EH (cell line): Measurements from ENCODE around the gene CYP4F12.
"Not testable (repeated sequence)": the region's sequence is repeated elsewhere in the genome, so short reads cannot be mapped to it uniquely, and the experiment has no call there.

ENCODE experiments used
- DNase-seq: peaks from one replicate; pipeline ENCODE4 v3.0.0-alpha.2; 2015; ENCODE audit warnings: low read depth

Gene CYP4F12

GRCh38 chr19:15650123-15650522, 22.8 kb upstream of the CYP4F12 start:
- not testable (repeated sequence) for DNase-seq

DNA sequence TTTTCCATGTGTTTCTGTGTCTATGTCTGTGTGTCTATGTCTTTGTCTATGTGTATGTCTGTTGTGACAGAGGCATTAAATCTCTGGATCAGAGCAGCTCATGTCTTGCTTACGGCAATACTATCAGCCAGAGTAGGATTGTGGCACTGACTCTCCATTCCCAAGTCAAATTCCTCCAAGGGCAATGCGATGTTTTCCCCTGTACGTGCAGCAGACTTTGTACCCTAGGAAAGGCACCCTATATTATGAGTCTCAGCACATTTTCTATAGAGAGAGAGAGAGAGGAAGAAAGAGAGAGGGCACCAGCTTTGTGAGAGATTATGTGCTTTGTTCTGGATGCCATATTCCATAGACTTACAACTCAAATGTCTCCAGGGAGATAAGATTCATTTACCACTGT, 21.1 kb upstream of the CYP4F12 start:
- no peak for DNase-seq

- no peak for DNase-seq
Observed at GRCh38 chr19:15652559-15653278, 20.2 kb upstream of the CYP4F12 start.

DNA sequence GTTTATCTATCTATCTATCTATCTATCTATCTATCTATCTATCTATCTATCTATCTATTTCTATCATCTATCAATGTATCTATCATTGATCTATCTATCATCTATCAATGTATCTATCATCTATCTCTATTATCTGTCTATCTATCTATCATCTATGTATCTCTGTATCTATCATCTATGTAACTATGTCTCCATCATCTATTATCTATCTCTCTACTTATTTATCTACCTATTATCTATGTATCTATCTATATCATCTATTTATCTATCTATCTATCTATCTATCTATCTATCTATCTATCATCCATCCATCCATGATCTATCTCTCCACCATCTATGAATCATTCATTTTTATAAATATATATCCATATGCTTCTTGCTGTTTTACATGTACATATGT, 16.4 kb upstream of the CYP4F12 start:
- DNase-seq: no peak

DNA sequence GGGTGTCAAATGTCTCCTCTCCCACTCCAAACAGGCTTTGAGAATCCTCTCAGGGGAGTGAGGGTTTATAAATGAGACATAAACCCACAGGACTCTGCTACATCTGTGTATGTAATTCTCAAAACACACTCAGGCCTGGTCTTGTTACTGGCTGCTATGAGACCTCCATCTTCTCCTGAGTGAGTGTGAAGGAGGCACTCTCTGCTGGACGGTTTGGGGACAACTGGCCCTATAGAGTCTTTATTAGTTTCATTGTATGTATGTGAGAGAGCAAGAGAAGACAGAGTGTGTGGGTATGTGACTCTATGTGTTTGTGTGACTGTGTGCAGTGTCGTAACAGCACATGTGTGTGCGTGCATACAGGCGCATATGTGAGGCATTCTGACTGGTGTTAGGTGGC, 9.6 kb upstream of the CYP4F12 start:
- DNase-seq: no peak

GRCh38 chr19:15666186-15666585, 6.7 kb upstream of the CYP4F12 start:
- DNase-seq: no peak

- DNase-seq: no peak
Observed at GRCh38 chr19:15666883-15667282, 6.0 kb upstream of the CYP4F12 start.

DNA sequence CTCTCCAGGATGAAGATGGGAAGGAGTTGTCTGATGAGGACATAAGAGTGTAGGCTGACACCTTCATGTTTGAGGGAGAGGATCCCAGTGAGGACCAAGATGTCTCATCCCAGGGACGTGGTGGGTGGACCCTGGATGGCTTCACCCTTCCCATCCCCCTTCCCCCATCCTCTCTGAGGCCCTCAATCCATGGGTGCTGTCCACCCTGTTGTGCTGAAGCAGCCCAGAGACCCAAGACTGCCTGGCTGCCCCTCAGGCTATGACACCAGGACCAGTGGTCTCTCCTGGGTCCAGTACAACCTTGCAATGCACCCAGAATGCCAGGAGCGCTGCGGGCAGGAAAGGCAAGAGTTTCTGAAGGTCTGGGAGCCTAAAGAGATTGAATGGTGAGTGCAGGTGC, 3.4 kb upstream of the CYP4F12 start:
- DNase-seq: no peak

DNA sequence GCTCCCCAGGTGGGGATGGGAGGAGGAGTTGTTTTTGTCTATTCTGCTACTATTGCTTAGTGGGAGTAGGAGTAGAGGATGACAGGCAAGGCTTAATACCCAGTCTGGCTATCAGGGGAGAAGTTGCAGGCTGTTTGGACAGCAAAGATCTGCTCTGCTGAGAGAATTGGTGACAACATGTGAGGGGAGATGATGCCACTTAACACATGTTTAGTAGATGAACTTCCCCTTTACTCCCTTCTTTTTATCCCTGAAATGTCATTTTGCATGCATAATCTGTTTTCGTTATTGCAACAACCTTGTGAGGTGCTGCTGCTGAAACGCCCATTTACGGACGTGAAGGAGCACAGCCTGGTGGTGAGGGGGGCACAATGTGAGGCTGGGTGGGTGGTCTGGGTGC, 3.0 kb upstream of the CYP4F12 start:
- no peak for DNase-seq

GRCh38 chr19:15671237-15671821, 1.6 kb upstream of the CYP4F12 start:
- no peak for DNase-seq

DNA sequence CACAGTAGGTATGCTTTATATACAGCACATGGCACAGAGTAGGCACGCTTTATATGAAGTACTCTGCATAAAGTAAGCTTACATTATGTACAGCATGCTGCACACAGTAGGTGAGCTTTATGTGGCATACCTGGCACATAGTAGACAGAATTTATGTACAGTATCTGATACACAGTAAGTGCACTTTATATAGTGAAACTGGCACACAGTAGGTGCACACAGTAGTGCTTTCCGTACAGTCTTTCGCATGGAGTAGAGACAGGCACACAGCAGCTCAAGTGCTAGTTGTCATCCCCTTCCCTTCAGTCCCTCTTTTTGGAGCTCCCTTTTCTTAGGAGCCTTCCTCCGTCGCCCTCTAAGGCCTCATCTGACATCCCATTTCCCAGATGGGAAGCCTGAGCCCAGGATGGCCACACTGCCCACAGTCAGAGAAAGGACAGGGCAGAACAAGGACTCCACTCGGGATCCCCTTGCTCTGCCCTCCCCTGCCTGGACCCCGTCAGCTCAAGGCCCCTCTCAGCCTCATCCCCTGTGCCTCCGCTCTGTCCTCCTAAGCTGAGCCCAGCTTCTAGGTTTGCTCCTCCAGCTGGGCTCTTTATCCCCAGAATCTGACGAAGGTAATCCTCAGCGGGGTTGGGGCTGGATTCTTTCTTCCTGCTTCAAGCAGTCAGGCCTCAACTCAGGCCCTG, 852 bp upstream of the CYP4F12 start:
- no peak for DNase-seq

- DNase-seq: no peak
Observed at GRCh38 chr19:15673176-15673654, 328 bp downstream of the CYP4F12 start.

DNA sequence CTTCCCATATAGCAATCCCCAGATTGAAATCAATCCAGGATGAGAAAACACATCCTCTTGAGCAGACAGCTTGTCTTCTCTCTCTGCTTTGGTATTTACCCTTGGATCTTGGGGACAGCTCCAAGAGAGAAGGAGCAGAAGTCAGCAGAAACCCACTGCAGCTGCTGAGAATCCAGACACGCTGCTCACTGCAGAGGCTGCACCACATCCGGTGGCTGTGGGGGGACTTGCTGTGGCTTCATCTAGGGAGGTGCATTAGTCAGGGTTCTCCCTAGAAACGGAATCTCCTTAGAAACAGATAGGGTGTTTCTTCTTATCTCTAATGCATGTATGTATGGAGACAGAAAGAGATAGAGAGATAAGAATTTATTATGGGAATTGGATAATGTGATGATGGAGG, 2.7 kb downstream of the CYP4F12 start:
- DNase-seq: no peak

- no peak for DNase-seq
Observed at GRCh38 chr19:15679089-15679488, 6.2 kb downstream of the CYP4F12 start.

DNA sequence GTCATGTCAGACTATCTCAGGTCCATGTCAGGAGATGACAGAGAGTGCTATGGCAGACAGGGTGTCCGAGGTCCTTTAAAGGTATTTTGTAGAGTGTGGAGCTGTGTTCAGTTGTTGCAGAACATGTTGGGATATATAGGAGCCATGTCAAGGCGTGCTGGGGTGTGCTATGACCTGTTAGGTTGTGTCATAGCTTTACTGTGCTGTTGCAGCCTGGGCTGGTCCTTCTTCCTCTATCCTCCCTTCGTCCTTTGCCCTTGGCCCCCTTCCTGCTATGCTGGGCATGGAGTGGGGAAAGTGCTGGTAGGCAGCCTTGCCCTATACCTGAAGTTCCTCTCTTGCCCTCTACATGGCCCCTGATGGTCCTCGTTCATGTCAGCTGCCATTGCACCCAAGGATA, 7.0 kb downstream of the CYP4F12 start:
- DNase-seq: not testable (repeated sequence)

DNA sequence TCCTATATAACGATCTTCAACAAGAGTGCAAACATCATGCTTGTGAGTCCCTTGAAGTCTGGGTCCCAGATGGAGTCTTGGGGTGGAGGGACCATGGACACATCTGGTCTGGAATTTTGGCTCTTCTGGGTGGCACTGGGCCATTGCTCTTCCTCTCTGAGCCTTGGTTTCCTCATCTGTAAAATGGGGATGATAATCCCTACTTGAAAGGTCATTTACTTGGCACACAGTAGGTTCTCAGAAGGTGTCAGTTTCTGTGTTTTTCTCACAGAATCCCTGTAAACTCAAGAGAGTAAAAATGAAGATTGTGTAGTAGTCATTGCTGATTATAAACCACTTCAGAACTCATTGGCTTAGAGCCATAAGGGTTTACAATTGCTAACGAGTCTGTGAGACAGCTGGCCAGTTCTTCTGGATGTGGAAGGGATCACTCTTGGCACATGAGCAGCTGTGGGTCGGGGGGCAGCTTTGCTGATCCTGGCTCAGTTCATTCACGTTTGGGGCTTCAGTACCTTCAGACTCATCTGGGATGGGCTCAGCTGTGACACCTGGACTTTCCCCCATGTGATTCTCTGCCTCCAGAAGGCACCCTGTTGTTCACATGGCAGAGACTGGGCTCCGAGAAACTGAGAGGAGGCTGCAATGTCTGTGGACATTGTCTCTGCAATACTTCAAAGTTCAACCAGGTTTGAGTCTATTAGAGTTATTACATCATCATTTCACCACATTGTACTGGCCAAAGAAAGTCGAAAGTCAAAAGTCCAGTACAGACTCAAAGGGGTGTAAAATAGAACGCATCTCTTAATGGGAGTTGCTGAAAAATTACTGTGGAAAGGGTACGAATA, 7.8 kb downstream of the CYP4F12 start:
- no peak for DNase-seq

DNA sequence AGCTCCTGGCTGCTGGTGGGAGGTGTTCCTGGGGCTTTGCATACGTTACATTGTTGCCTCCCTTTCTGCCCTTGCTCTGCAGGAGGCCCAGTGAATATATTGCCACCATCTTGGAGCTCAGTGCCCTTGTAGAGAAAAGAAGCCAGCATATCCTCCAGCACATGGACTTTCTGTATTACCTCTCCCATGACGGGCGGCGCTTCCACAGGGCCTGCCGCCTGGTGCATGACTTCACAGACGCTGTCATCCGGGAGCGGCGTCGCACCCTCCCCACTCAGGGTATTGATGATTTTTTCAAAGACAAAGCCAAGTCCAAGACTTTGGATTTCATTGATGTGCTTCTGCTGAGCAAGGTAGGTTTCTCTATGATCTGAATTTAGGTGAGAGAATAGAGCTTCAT, 10.5 kb downstream of the CYP4F12 start:
- no peak for DNase-seq

DNA sequence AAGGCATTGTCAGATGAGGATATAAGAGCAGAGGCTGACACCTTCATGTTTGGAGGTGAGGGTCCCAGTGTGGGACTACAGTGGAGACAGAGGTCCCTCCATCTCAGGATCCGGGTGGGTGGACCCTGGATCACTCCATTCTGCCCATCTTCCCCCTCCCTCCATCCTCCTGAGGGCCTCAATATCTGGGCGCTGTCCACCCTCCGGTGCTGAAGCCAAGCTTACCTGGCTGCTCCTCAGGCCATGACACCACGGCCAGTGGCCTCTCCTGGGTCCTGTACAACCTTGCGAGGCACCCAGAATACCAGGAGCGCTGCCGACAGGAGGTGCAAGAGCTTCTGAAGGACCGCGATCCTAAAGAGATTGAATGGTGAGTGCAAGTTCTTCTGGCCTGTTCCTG, 11.9 kb downstream of the CYP4F12 start:
- no peak for DNase-seq

- DNase-seq: no peak
Observed at GRCh38 chr19:15696654-15697194, 23.8 kb downstream of the CYP4F12 start.

- no peak for DNase-seq
Observed at GRCh38 chr19:15701757-15702533, 29.1 kb downstream of the CYP4F12 start.

DNA sequence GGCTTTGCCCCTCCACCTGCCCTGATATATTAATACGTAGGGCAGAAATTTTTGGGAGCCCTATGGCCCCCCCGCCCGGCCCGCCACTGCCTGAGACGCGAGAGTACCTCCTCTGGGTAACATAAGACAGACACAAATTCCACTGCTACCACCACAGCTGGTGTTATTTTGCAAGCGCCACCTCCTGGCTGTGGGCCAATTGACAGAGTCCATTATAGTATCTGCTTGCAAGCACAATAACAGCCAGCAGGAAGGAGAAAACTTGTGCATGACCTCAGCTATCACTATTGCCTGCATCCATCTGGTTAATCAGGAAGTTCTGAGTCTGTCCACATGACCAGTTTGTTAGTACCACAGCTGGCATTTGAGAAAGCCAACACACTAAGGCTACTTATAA, 29.6 kb downstream of the CYP4F12 start:
- peak; percentile 0 for DNase-seq
